ENCODE data around the gene MMP28. TPM values are rescaled to one million over a fixed set of nuclear protein-coding genes. Genes with fewer than 3 reads are reported as not detected.
A peak's percentile ranks its signal among the peaks of the same experiment; 100 is the strongest.

MMP28 gene
- total RNA-seq, 1 donor from 2014 or later = 8.6 TPM

- peaks cover 47% of the 10 kb centered on the region for H3K4me1 Mint-ChIP-seq (ENCODE audit: low read depth)
- H3K27me3 Mint-ChIP-seq (ENCODE audit: low read depth) = no peaks in the 10 kb centered on the region
- H3K4me3 Mint-ChIP-seq (ENCODE audit: unreplicated experiment) = no peak overlapping the region
- peaks cover 5% of the 10 kb centered on the region for H3K36me3 Mint-ChIP-seq (ENCODE audit: low read depth)
- no peak for DNase-seq (ENCODE audit: low spot score)
- H3K9me3 Mint-ChIP-seq (ENCODE audit: low read depth) = no peaks in the 10 kb centered on the region
- H3K27ac Mint-ChIP-seq (ENCODE audit: unreplicated experiment) = peak overlapping the region; percentile 92
- no peak for TF ChIP-seq CTCF (IDR thresholded peaks at IDR 0.05)
Observed at GRCh38 chr17:35726953-35727460, 68.4 kb downstream of the MMP28 start.

GRCh38 chr17:35726127-35726952 lies 69.1 kb downstream of the MMP28 start:
- DNase-seq (ENCODE audit: low spot score) = peak; percentile 96
- Mint-ChIP-seq H3K9me3 (ENCODE audit: low read depth) (no peaks in the 10 kb centered on the region), H3K27ac (ENCODE audit: unreplicated experiment) (peak overlapping the region; percentile 92), H3K36me3 (ENCODE audit: low read depth) (peaks cover 7% of the 10 kb centered on the region), H3K4me1 (ENCODE audit: low read depth) (peaks cover 47% of the 10 kb centered on the region), H3K4me3 (ENCODE audit: unreplicated experiment) (peak overlapping the region; percentile 44), H3K27me3 (ENCODE audit: low read depth) (no peaks in the 10 kb centered on the region)
- TF ChIP-seq CTCF (IDR thresholded peaks at IDR 0.05) = no peak

- Mint-ChIP-seq H3K36me3 (ENCODE audit: low read depth) (peaks cover 7% of the 10 kb centered on the region), H3K27ac (ENCODE audit: unreplicated experiment) (peak overlapping the region; percentile 92), H3K4me3 (ENCODE audit: unreplicated experiment) (peak overlapping the region; percentile 44), H3K9me3 (ENCODE audit: low read depth) (no peaks in the 10 kb centered on the region), H3K27me3 (ENCODE audit: low read depth) (no peaks in the 10 kb centered on the region), H3K4me1 (ENCODE audit: low read depth) (peaks cover 41% of the 10 kb centered on the region)
- DNase-seq (ENCODE audit: low spot score) = no peak
- no peak for TF ChIP-seq CTCF (IDR thresholded peaks at IDR 0.05)
Observed at GRCh38 chr17:35725802-35726126, 69.7 kb downstream of the MMP28 start.

- H3K4me1 Mint-ChIP-seq (ENCODE audit: low read depth) = peaks cover 36% of the 10 kb centered on the region
- H3K9me3 Mint-ChIP-seq (ENCODE audit: low read depth) = no peaks in the 10 kb centered on the region
- DNase-seq (ENCODE audit: low spot score) = no peak
- H3K27me3 Mint-ChIP-seq (ENCODE audit: low read depth) = no peaks in the 10 kb centered on the region
- no peak overlapping the region for H3K4me3 Mint-ChIP-seq (ENCODE audit: unreplicated experiment)
- peak overlapping the region; percentile 92 for H3K27ac Mint-ChIP-seq (ENCODE audit: unreplicated experiment)
- no peak for TF ChIP-seq CTCF (IDR thresholded peaks at IDR 0.05)
- H3K36me3 Mint-ChIP-seq (ENCODE audit: low read depth) = peaks cover 10% of the 10 kb centered on the region
Observed at GRCh38 chr17:35725058-35725457, 70.4 kb downstream of the MMP28 start.

GRCh38 chr17:35723735-35724134 lies 71.7 kb downstream of the MMP28 start:
- peaks cover 15% of the 10 kb centered on the region for H3K36me3 Mint-ChIP-seq (ENCODE audit: low read depth)
- no peaks in the 10 kb centered on the region for H3K27me3 Mint-ChIP-seq (ENCODE audit: low read depth)
- no peak overlapping the region for H3K4me3 Mint-ChIP-seq (ENCODE audit: unreplicated experiment)
- TF ChIP-seq CTCF (IDR thresholded peaks at IDR 0.05) = no peak
- H3K27ac Mint-ChIP-seq (ENCODE audit: unreplicated experiment) = no peak overlapping the region
- no peaks in the 10 kb centered on the region for H3K9me3 Mint-ChIP-seq (ENCODE audit: low read depth)
- no peak for DNase-seq (ENCODE audit: low spot score)
- peaks cover 36% of the 10 kb centered on the region for H3K4me1 Mint-ChIP-seq (ENCODE audit: low read depth)
